Suprapubic skin (tissue), 4 donors: Measurements from ENCODE around the gene SCNN1B. TPM values are rescaled to one million over a fixed set of nuclear protein-coding genes. Genes with fewer than 3 reads are reported as not detected.

Experiments
- DNase-seq, 2 donors: peaks; one replicate each; pipeline ENCODE4 v3.0.0-alpha.2; 2019; ENCODE audit warnings: low spot score in 2 of 2
- H3K27ac ChIP-seq: fragments of 200-600 bp; sonication (generic); one replicate; pipeline ENCODE4 v1.5.1; 2019
- H3K27me3 ChIP-seq: fragments of 200-600 bp; sonication (generic); one replicate; pipeline ENCODE4 v1.5.1; 2019
- H3K36me3 ChIP-seq: fragments of 200-600 bp; sonication (generic); one replicate; pipeline ENCODE4 v1.5.1; 2019
- H3K4me1 ChIP-seq: fragments of 200-600 bp; sonication (generic); one replicate; pipeline ENCODE4 v1.5.1; 2019
- H3K4me3 ChIP-seq: fragments of 200-600 bp; sonication (generic); one replicate; pipeline ENCODE4 v1.5.1; 2019; ENCODE audit warnings: mild to moderate bottlenecking
- H3K9me3 ChIP-seq: fragments of 200-600 bp; sonication (generic); one replicate; pipeline ENCODE4 v1.5.1; 2019
- EP300 ChIP-seq: sonication (generic); formaldehyde crosslinking; IDR thresholded peaks from one replicate; pipeline ENCODE4 v1.6.1; 2017; ENCODE audit warnings: antibody characterized with exemption
- POLR2A ChIP-seq, 2 donors: fragments of 450-650 bp; IDR thresholded peaks; one replicate each; pipeline ENCODE4 v1.6.1; 2017; ENCODE audit warnings: antibody characterized with exemption in 2 of 2, mild to moderate bottlenecking in 2 of 2, moderate library complexity in 2 of 2
- POLR2AphosphoS5 ChIP-seq, 3 donors: sonication (generic); formaldehyde crosslinking; IDR thresholded peaks; one replicate each; pipeline ENCODE4 v1.6.1; 2017; ENCODE audit warnings: antibody characterized with exemption in 3 of 3
- WGBS: methylation state at CpG from one replicate; pipeline ENCODE4 v1.1.5; 2018; 5-methylcytosine and 5-hydroxymethylcytosine counted together
- total RNA-seq, 4 donors: library from RNA; depleted of rRNA; stranded (reverse); fragments of >200 nt; gene quantifications; one replicate each; pipeline ENCODE4 v1.1.0, GENCODE V29; 2016
- TF ChIP-seq, protein P1 (sequence below), 2 donors: fragments of 200-600 bp in 1 of 2; fragments of 450-650 bp in 1 of 2; sonication (generic) in 1 of 2; IDR thresholded peaks; one replicate each; pipeline ENCODE4 v1.5.1; 2016 to 2019; ENCODE audit warnings: antibody characterized with exemption in 2 of 2, mild to moderate bottlenecking in 1 of 2, moderate library complexity in 1 of 2

Gene SCNN1B
- total RNA-seq, 4 donors from 2014 or later, result 36.8 to 73.6 (median 64.1) TPM

DNA sequence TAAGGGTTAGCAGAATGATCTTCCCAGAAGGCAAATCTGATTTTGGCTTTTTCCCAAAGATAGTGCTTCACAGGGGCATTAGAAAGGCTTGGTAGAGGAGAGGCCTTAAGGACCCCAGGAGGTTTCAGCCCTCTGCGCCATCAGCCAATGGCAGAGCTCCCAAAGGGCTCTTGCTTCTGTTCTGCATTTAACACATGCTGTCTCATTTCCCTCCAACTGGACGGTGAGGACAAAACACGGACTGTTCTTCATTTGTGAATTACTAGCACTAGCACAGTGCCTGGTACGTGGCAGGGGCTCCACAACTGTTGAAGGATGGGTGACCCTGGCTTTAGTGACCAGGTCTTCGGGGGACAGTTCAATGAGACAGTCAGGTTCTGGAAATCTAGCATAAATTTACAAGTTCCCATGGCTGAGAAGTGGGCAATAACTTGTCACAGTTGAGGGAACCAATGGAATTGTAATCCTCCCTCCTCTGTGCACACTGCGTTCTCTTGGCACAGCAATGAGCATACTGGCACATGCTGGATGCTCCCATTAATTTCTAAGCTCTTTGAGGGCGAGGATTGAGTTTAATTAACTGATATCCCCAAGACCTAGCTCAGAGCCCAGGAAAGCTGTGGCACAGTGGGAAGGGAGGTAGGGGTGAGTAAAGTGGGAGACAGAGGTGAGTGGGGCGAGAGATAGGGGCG, 105.5 kb downstream of the SCNN1B start:
- Histone ChIP-seq H3K4me3 (no peak overlapping the region), H3K9me3 (no peaks in the 10 kb centered on the region), H3K4me1 (peaks cover 24% of the 10 kb centered on the region), H3K27me3 (no peaks in the 10 kb centered on the region), H3K27ac (no peak overlapping the region), H3K36me3 (peaks cover 71% of the 10 kb centered on the region)
- 78% methylated on average over 9 of the region's 9 CpGs for WGBS
- no peak for TF ChIP-seq EP300
- TF ChIP-seq, protein P1, sequence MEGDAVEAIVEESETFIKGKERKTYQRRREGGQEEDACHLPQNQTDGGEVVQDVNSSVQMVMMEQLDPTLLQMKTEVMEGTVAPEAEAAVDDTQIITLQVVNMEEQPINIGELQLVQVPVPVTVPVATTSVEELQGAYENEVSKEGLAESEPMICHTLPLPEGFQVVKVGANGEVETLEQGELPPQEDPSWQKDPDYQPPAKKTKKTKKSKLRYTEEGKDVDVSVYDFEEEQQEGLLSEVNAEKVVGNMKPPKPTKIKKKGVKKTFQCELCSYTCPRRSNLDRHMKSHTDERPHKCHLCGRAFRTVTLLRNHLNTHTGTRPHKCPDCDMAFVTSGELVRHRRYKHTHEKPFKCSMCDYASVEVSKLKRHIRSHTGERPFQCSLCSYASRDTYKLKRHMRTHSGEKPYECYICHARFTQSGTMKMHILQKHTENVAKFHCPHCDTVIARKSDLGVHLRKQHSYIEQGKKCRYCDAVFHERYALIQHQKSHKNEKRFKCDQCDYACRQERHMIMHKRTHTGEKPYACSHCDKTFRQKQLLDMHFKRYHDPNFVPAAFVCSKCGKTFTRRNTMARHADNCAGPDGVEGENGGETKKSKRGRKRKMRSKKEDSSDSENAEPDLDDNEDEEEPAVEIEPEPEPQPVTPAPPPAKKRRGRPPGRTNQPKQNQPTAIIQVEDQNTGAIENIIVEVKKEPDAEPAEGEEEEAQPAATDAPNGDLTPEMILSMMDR (IDR thresholded peaks at IDR 0.05), result no peak
- TF ChIP-seq POLR2A (IDR thresholded peaks at IDR 0.05), result no peak
- TF ChIP-seq POLR2AphosphoS5 (IDR thresholded peaks at IDR 0.05), result no peak
- DNase-seq, result no peak

DNA sequence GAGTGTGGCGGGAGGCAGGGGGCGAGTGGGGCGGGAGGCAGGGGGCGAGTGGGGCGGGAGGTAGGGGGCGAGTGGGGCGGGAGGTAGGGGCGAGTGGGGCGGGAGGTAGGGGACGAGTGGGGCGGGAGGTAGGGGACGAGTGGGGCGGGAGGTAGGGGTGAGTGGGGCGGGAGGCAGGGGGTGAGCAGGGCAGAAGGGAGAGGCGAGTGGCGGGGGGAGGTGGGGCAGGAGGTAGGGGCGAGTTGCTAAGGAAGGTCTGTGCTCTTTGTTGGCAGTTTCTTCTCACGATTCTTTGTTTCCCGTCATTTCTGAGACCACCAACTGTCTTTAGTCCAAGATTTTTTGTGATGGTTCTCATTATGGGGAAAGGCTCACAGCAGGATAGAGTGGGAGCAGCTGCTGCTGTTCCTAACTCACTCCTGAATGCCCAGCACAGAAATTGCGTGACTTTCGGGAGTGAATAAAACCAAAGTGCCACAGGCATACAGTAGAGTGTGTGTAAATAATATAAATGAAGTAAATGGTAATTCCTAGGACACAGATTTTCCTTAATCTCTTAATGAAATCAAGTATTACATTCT, 106.2 kb downstream of the SCNN1B start:
- peaks cover 72% of the 10 kb centered on the region for H3K36me3 ChIP-seq
- no peak for DNase-seq
- H3K4me3 ChIP-seq, result no peak overlapping the region
- TF ChIP-seq POLR2A (IDR thresholded peaks at IDR 0.05) (no peak), EP300 (no peak)
- TF ChIP-seq, protein P1 (IDR thresholded peaks at IDR 0.05), result no peak
- 88% methylated on average over 13 of the region's 21 CpGs for WGBS
- no peak overlapping the region for H3K27ac ChIP-seq
- no peaks in the 10 kb centered on the region for H3K9me3 ChIP-seq
- no peaks in the 10 kb centered on the region for H3K27me3 ChIP-seq
- peaks cover 24% of the 10 kb centered on the region for H3K4me1 ChIP-seq

DNA sequence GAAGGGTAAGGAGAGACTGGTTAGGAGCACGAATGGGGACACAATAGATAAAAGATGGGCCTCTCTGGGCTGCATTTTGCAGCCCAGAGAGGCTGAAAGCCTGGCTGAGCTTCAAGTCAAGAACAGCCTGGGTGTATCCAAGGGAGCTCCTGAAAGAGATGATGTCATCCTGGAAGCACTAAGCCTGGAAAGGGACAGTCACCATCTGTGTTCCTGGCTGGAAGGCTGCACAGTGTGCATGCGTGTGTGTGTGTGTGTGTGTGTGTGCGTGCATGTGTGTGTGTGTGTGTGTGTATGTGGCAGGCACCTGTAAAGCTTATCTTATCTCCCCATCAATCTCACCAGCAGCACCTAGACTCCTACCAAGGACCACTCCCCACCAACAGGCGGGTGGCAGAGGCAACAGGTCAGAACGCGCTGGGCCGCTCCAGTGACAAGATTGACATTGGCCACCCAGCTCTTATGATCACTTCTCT, 106.8 kb downstream of the SCNN1B start:
- DNase-seq, result no peak
- 52% methylated on average over 7 of the region's 7 CpGs for WGBS
- peaks cover 24% of the 10 kb centered on the region for H3K4me1 ChIP-seq
- H3K9me3 ChIP-seq, result no peaks in the 10 kb centered on the region
- H3K4me3 ChIP-seq, result no peak overlapping the region
- TF ChIP-seq POLR2A (IDR thresholded peaks at IDR 0.05) (no peak), POLR2AphosphoS5 (IDR thresholded peaks at IDR 0.05) (no peak), EP300 (no peak)
- TF ChIP-seq, protein P1 (IDR thresholded peaks at IDR 0.05), result no peak
- no peaks in the 10 kb centered on the region for H3K27me3 ChIP-seq
- H3K27ac ChIP-seq, result no peak overlapping the region
- H3K36me3 ChIP-seq, result peaks cover 72% of the 10 kb centered on the region

DNA sequence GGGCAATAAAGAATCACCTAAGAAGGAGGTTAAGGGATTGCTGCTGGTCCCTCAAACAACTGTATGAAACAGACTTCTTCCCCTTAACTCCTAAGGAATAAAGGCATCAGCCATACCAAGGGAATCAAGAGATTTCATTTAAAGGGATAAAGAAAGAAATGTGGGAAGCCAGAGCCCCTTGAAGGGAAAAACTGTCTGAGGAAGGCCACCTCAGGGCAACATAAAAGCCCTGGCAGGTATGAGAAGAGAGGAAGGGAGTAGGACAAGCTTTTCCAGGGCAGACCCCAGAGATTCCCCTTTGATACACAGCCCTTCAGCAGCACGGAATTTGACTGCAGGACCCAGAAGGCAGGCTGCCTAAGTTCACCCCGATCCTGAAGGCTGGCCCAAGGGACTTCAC, 107.4 kb downstream of the SCNN1B start:
- no peaks in the 10 kb centered on the region for H3K9me3 ChIP-seq
- H3K27ac ChIP-seq, result no peak overlapping the region
- H3K4me1 ChIP-seq, result peaks cover 24% of the 10 kb centered on the region
- WGBS, result 87% methylated on average over 2 of the region's 2 CpGs
- no peak overlapping the region for H3K4me3 ChIP-seq
- H3K36me3 ChIP-seq, result peaks cover 72% of the 10 kb centered on the region
- H3K27me3 ChIP-seq, result no peaks in the 10 kb centered on the region
- DNase-seq, result no peak
- TF ChIP-seq, protein P1 (IDR thresholded peaks at IDR 0.05), result no peak
- no peak for TF ChIP-seq POLR2AphosphoS5 (IDR thresholded peaks at IDR 0.05)
- no peak for TF ChIP-seq POLR2A (IDR thresholded peaks at IDR 0.05)
- no peak for TF ChIP-seq EP300

DNA sequence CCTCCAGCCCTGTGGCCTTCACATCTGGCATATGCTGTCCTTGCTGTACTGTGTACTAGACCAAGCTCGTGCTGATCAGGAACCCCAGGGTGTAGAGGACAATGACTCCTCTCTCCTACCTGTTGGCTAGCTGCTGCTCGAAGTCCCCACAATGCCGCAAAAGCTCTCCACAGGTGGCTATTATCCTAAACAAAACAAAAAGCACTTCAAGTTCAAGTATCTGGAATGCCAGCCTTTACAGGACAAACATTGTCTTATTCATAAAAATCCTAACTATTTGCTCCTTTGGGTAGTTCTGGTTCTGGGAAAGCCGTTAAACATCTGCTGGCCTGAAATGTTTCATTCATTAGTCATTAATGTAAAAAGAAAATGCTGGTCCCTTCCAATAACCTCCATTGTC, 108.1 kb downstream of the SCNN1B start:
- WGBS, result 88% methylated on average over 4 of the region's 4 CpGs
- TF ChIP-seq, protein P1 (IDR thresholded peaks at IDR 0.05), result no peak
- TF ChIP-seq POLR2A (IDR thresholded peaks at IDR 0.05) (no peak), EP300 (no peak), POLR2AphosphoS5 (IDR thresholded peaks at IDR 0.05) (no peak)
- H3K4me1 ChIP-seq, result peaks cover 24% of the 10 kb centered on the region
- H3K27ac ChIP-seq, result no peak overlapping the region
- H3K27me3 ChIP-seq, result no peaks in the 10 kb centered on the region
- no peaks in the 10 kb centered on the region for H3K9me3 ChIP-seq
- H3K36me3 ChIP-seq, result peaks cover 72% of the 10 kb centered on the region
- DNase-seq, result no peak
- no peak overlapping the region for H3K4me3 ChIP-seq
